Inflammatory macrophage (primary cell): Measurements from ENCODE around the gene SPPL2C.

Source experiments
- DNase-seq, 2 donors: peaks; one replicate each; pipeline ENCODE4 v3.0.0-alpha.2; 2020 to 2022
- total RNA-seq, 18 experiments: gene quantifications; one replicate each; lab custom pipeline; 2026; ENCODE audit warnings: mixed read lengths in 6 of 18, inconsistent platforms in 2 of 18; lab: John Stamatoyannopoulos, UW

SPPL2C gene, protein sequence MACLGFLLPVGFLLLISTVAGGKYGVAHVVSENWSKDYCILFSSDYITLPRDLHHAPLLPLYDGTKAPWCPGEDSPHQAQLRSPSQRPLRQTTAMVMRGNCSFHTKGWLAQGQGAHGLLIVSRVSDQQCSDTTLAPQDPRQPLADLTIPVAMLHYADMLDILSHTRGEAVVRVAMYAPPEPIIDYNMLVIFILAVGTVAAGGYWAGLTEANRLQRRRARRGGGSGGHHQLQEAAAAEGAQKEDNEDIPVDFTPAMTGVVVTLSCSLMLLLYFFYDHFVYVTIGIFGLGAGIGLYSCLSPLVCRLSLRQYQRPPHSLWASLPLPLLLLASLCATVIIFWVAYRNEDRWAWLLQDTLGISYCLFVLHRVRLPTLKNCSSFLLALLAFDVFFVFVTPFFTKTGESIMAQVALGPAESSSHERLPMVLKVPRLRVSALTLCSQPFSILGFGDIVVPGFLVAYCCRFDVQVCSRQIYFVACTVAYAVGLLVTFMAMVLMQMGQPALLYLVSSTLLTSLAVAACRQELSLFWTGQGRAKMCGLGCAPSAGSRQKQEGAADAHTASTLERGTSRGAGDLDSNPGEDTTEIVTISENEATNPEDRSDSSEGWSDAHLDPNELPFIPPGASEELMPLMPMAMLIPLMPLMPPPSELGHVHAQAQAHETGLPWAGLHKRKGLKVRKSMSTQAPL
- 0 to 0.06 (median 0) reads per million in 18 experiments for total RNA-seq

GRCh38 chr17:45844695-45845375, at the start of gene SPPL2C:
SPPL2C (plus strand) TSS chr17:45844881; CDS start chr17:45844907, 26 bp downstream.
- DNase-seq = no peak

DNA sequence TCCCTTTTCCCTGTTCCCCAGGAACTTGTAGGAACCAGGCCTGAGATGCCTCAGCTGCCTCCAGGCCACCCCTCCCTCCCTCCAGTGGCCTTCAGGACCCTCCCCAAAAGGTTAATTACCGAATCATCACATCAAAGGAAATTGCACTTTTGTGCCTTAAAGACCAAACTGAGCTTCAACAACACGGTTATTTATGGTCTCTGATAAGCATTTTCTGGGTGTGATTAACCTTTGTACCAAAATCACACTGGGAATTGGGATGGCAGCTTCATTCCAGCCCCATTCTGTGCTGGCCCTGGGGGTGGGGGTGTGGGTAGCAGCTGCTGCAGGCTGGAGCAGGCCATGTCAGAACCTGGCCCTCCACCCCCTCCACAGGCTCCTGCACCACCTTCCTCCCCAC, 43.9 kb upstream of the SPPL2C start:
- DNase-seq = no peak

DNA sequence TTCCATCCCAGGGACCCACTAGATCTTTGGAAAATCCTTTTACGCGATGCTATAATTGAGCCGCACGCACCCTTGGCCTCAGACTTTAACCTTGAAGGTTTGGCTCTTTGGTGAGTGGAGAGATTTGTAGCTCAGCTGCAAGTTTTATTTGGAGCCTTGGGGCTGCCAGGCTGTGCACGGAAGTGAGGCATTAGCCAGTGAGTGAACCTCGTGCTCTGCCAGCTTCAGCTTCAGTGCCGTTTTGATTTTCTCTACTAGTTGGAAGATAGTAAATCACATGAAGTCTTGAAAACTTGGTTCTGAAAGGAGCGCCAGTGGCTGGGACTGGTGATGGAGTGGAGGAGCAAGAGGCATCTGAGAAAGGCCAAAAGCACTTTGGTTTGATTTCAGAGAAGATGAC, 43.3 kb upstream of the SPPL2C start:
- DNase-seq = no peak

- no peak for DNase-seq
These were observed 35.8 kb upstream of the SPPL2C start for GRCh38 chr17:45808845-45809244.

GRCh38 chr17:45809499-45809898, 35.2 kb upstream of the SPPL2C start:
- DNase-seq = no peak

DNA sequence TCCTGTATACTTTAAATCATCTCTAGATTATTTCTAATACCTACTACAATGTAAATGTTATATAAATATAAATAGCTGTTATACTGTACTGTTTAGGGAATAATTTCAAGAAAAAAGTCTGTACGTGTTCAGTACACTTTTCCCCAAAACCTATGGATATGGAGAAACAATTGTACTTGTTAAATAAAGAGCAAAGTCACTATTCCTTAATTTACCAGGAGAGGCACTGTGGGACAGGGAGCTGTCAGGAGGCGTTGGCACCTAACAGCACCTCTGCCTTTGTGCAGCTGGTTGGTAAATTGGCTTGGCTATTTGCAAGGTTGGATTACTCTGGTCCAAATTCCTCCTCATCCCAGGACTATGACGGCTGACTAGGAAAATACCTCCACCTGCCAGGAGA, 32.6 kb upstream of the SPPL2C start:
- no peak for DNase-seq

GRCh38 chr17:45813048-45813725, 31.5 kb upstream of the SPPL2C start:
- DNase-seq = no peak

DNA sequence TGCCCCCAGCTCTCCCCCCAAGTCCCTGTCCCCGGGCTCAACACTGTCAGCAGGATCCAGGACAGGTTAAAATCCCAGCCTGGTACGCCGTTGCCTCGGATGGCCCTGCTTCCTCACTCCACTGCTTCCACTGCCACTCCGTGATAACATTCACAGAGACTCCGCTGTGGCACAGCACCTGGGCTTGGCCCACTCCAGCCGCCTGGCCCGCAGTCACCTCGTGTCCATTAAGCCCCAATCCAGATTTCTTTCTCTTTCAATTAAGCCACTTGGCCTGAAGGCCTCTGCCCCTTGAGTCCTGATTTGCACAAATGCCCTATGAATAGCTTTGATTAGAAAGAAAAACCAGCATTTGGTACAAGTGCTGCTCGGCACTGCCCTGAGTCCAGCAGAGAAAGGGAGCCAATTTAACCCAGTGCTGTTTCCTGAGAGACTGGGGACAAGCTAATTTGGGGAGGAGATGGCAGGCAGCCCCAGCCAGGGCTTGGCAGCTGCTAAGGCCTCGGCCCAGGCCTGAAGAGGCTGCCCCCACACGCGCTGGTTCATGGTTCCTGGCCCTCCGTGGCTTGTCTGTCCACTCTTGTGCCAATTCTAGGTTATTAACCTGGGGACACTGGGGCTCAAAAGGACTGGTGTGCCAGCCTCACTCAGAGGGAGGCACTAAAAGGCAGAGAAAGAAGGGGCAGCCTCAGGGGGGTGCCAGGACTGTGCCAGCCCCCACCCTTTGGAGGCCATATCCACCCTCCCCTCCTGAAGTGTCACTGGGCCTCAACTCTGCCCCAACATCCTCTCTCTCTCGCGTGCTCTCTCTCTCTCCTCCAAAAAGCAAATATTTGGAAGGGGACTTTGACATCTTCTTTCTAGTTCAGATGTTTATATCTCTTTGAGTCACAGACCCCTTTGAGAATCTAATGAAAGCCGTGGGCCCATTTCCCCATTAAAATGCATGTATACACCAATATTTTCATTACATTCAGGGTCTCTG, 29.8 kb upstream of the SPPL2C start:
- DNase-seq = no peak

DNA sequence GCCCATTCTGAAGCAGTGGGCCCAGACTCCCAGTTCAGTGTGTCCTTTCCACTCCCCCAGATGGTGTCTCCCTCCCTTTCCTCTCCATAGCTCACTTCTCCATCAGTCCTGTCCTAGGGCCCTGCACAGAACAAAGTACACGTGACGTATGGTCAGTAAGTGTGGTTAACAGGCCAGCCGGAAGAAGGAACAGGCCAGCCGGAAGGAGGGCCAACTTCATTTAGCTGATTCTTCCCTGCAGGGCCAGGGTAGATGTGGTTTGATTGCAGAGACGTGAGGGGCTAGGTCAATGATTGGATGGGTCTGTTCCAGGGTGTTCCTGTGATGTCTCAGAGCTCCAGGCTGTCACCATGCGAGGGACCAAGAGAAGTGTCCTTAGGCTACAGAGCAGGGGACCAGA, 28.9 kb upstream of the SPPL2C start:
- DNase-seq = no peak

DNA sequence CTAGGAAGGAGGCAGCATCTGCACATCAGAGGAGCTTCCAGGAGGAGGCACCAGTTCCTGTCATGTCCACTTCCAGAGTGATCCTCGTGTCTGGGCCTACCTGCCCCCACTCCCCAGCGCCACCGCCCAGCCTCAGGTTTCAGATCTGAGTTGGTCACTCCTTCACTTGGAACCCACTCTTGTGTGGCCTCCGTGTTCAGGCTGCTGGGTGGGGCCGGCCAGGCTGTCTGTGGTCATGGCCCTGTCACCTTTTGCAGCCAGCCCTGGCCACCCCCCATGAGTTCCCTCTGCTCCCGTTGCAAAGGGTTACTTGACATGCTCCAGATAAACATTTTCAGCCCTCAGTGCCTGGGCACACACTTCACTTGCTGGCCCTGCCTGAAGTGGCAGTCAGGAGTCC, 26.6 kb upstream of the SPPL2C start:
- no peak for DNase-seq

DNA sequence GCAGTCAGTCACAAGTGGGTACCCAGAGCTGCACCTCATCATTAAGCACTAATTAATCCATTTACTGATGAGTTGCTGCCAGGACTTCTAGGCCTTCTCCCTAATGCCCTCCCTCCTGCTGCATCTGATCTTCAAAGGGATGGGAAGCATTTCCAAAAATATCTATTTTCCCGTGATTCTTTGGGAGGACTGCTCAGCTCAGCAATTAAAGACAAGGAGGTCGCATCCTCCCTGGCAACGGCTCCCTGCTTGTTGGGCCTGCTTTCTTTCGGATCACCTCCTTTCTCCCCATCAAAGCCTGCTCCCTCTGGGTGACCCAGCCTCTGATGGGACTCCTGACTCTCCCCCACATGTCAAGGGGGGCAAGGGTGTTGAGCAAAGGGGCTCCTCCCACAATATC, 26.0 kb upstream of the SPPL2C start:
- DNase-seq = no peak

DNA sequence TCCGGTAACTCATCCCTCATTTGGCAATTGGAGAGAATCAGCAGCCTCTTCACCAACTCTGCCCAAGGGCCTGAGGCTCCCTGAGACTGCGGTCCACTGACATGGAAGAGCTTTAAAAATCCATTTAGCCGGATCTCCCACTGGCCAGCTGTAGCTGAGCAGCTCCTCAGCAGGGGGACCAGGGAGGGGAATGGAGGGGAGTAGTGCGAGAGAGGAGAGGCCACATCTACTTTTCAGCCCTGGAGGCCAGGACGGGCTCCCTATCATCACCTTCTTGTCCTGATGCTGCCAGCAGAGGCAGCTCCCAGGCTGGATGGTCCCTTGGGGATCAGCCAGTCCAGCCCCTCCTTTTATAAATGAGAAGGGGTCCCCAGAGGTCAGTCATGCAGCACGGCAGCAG, 25.0 kb upstream of the SPPL2C start:
- no peak for DNase-seq

DNA sequence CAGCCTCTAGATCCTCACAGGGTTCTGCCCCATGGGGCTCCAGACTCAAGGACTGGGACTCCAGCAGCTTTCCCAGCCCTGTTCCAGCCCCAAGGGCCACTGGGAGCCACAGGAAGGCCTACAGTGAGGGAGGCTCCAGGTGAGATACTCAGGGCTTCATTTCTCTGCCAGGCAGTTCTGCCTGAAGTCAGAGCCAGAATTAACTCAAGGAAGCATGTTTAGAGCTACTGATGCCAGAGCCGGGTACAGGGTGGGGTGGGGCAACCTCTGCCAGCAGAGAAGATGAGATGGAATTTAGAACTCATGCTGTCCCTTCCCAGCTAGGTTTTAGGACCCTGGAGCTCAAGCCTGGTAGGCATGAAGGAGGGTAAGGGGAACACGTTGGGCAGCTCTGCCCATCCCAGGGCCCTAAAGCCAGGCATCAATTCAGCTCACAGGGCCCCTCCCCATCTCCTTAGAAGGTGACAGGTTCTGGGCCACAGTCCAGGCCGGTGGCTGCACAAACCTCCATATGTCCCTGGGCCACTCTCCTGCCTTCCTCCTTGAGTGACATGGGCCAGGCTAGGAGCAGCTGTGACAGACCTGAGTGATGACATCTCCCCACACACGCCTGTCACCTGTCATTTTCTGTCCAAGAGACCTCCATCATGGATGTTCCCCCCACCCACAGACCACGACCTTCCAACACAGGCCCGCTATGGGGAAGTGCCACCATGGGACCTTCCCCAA, 24.5 kb upstream of the SPPL2C start:
- no peak for DNase-seq

GRCh38 chr17:45821147-45821546, 23.5 kb upstream of the SPPL2C start:
- DNase-seq = no peak

GRCh38 chr17:45823598-45823997, 21.1 kb upstream of the SPPL2C start:
- DNase-seq = no peak

- no peak for DNase-seq
These were observed 20.2 kb upstream of the SPPL2C start for GRCh38 chr17:45824475-45824874.

DNA sequence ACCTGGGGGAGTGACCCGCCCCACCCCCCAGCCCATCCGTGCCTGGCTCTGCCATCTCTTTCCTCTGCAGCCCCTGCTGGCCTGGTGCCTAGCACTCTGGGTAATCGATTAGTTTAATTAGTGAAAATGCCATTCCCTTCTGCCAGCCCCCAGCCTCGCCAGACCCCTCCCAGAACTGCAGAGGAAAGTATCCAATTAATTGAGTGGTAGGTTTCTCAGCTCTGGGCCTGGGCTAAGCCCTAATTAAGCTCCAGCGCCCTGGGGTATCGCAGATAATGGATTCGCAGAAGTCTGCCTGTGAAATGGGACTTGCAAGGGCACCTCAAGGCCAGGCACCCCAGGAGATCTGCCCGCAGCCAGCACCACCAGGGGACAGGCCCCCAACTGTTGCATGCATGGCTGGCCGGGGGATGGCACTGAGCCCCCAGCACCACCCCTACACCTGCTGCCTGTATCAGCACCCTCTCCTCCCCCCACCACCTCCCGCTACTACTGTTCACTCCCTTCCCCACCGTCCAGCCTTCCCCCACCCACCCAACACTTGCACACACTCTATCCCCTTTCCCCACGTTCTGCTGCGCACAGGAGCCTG, 19.7 kb upstream of the SPPL2C start:
- DNase-seq = no peak

DNA sequence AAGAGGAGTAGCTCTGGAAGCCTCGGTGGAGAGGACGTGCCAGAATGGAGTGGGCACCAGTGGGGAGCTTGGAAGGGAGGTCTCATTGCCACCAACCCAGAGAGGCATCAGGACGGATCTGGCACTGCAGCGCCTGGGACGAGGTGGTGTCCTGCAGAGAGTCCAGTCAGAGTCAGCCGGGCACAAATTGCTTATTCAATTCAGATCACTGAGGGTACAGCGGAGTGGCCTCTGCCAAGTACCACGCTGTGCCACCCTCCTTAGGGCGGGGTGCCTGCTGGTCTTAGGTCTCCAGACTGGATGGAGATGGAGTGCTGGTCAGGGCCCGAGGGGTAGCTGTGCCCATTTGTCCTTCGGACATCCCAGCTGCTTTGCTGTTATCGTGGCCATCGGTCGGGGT, 18.9 kb upstream of the SPPL2C start:
- DNase-seq = no peak

- DNase-seq = no peak
These were observed 17.6 kb upstream of the SPPL2C start for GRCh38 chr17:45826919-45827588.

DNA sequence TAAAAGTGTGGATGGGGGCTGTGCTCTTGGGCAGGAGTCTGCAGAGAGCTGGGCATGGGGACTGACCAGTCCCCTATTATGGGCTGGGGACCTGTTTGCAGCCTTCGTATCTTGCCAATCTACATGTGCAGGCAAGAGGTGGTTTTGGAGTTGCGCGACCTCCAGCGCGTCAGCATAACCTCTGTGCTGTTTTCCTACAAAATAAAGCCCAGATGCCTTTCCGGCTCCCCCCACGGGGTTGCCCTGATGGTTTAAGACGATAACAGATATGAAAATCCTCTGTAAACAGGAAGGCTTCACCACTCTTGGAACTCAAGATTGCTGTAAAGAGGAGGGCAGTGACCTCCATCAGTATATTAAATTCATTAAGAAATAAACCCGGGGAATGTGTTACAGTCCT, 16.5 kb upstream of the SPPL2C start:
- no peak for DNase-seq
